HCT116 (cell line): ENCODE data around the gene ZNF554. TPM values are rescaled to one million over a fixed set of nuclear protein-coding genes. Genes with fewer than 3 reads are reported as not detected.

ENCODE experiments used
- ATAC-seq: fragments of 200-7000 bp; cut with Tn5 transposase; 2 replicates; pipeline ENCODE4 v1.9.1; 2020; ENCODE audit warnings: mild to moderate bottlenecking, moderate library complexity
- BruUV-seq: library from RNA; stranded (reverse); fragments of 400-500 nt; replicated peaks from 2 replicates; lab custom pipeline; 2021; lab: Mats Ljungman, UMichigan
- CTCF ChIA-PET: fragments of 300-600 bp; sonication (Branson Sonifier 250); formaldehyde crosslinking; loops from one replicate; lab custom pipeline; 2021; ENCODE audit warnings: antibody characterized with exemption; lab: Charles Lee
- POLR2A ChIA-PET: fragments of 300-600, 350-600 bp; sonication (Branson Sonifier 250); formaldehyde crosslinking; loops from one replicate; lab custom pipeline; 2021; ENCODE audit warnings: antibody characterized with exemption; lab: Charles Lee
- RAD21 ChIA-PET, 2 experiments: fragments of 300-600 bp; sonication (Branson Sonifier 250); formaldehyde crosslinking; loops; one replicate each; lab custom pipeline; 2023; ENCODE audit warnings: low total read pairs in 2 of 2; ENCODE audit not compliant: uncharacterized antibody in 2 of 2, unreplicated experiment in 2 of 2, low non-redundant PET in 1 of 2; lab: Charles Lee
- DNase-seq: peaks from one replicate; pipeline ENCODE4 v3.0.0-alpha.2; 2010; ENCODE audit warnings: low read depth, low spot score
- H2AFZ ChIP-seq: fragments of 200-600 bp; shearing (Covaris generic), sonication (generic); 2 replicates; pipeline ENCODE4 v1.6.1; 2017; ENCODE audit warnings: low read depth, mixed run types, mixed read lengths, antibody characterized with exemption, low read length; ENCODE audit not compliant: poor library complexity, severe bottlenecking
- H3K27ac ChIP-seq: 2 replicates; pipeline ENCODE4 v1.5.1; 2012; ENCODE audit warnings: low read depth, low read length
- H3K27me3 ChIP-seq: fragments of 200-600 bp; sonication (generic); 2 replicates; pipeline ENCODE4 v1.6.1; 2016; ENCODE audit warnings: mixed run types, low read length, mixed read lengths; ENCODE audit not compliant: insufficient read depth
- H3K36me3 ChIP-seq, 2 experiments: fragments of 200-500 bp in 1 of 2; fragments of 200-600 bp in 1 of 2; sonication (Bioruptor generic) in 1 of 2; sonication (generic) in 1 of 2; 2 replicates each; pipeline versions ENCODE4 v1.5.1 to v1.6.1; 2014 to 2016; ENCODE audit warnings: low read length in 2 of 2, inconsistent platforms in 1 of 2, mixed read lengths in 1 of 2, mixed run types in 1 of 2; ENCODE audit not compliant: insufficient read depth in 2 of 2, control insufficient read depth in 1 of 2
- H3K4me1 ChIP-seq, 2 experiments: fragments of 200-600 bp in 1 of 2; sonication (generic) in 1 of 2; 2 replicates each; pipeline versions ENCODE4 v1.5.1 to v1.6.1; 2012 to 2017; ENCODE audit warnings: low read length in 2 of 2, inconsistent platforms in 1 of 2, mild to moderate bottlenecking in 1 of 2, mixed read lengths in 1 of 2, mixed run types in 1 of 2, moderate library complexity in 1 of 2; ENCODE audit not compliant: insufficient read depth in 2 of 2, control insufficient read depth in 1 of 2
- H3K4me2 ChIP-seq: fragments of 200-600 bp; sonication (generic); 2 replicates; pipeline ENCODE4 v1.6.1; 2017; ENCODE audit warnings: mixed run types, low read length, mixed read lengths
- H3K4me3 ChIP-seq, 2 experiments: fragments of 200-600 bp in 1 of 2; sonication (generic) in 1 of 2; replicated peaks in 1 of 2; 2 replicates each; pipeline ENCODE4 v1.5.1; 2011 to 2016; ENCODE audit warnings: low read length in 2 of 2, control low read depth in 1 of 2, low read depth in 1 of 2, mild to moderate bottlenecking in 1 of 2, mixed read lengths in 1 of 2, mixed run types in 1 of 2
- H3K79me2 ChIP-seq: fragments of 200-600 bp; sonication (generic); 2 replicates; pipeline ENCODE4 v1.6.1; 2017; ENCODE audit warnings: mild to moderate bottlenecking, mixed run types, low read length, moderate library complexity, mixed read lengths; ENCODE audit not compliant: insufficient read depth
- H3K9ac ChIP-seq: fragments of 200-600 bp; sonication (generic); 2 replicates; pipeline ENCODE4 v1.6.1; 2016; ENCODE audit warnings: low read length, mixed read lengths
- H3K9me2 ChIP-seq: fragments of 200-600 bp; sonication (generic), shearing (Covaris generic); 2 replicates; pipeline ENCODE4 v1.6.1; 2017; ENCODE audit warnings: mixed run types, mild to moderate bottlenecking, moderate library complexity; ENCODE audit not compliant: insufficient read depth
- H3K9me3 ChIP-seq, 2 experiments: fragments of 200-500 bp in 1 of 2; fragments of 200-600 bp in 1 of 2; sonication (Bioruptor generic) in 1 of 2; sonication (generic) in 1 of 2; 2 replicates each; pipeline ENCODE4 v1.6.1; 2014 to 2017; ENCODE audit warnings: low read length in 2 of 2, mixed read lengths in 2 of 2, inconsistent platforms in 1 of 2, low read depth in 1 of 2, mild to moderate bottlenecking in 1 of 2, mixed run types in 1 of 2, moderate library complexity in 1 of 2; ENCODE audit not compliant: control insufficient read depth in 1 of 2, insufficient read depth in 1 of 2
- H4K20me1 ChIP-seq: fragments of 200-600 bp; sonication (generic), shearing (Covaris generic); 2 replicates; pipeline ENCODE4 v1.6.1; 2017; ENCODE audit warnings: mixed run types, mild to moderate bottlenecking, moderate library complexity; ENCODE audit not compliant: insufficient read depth
- CBX3 ChIP-seq: IDR thresholded peaks from 2 replicates; pipeline ENCODE4 v1.6.1; 2012; ENCODE audit warnings: low read depth
- CEBPB ChIP-seq: IDR thresholded peaks from 2 replicates; pipeline ENCODE4 v1.6.1; 2012; ENCODE audit warnings: low read depth
- EGR1 ChIP-seq: IDR thresholded peaks from 2 replicates; pipeline ENCODE4 v1.6.1; 2012; ENCODE audit warnings: low read depth
- ELF1 ChIP-seq: IDR thresholded peaks from 2 replicates; pipeline ENCODE4 v1.6.1; 2012; ENCODE audit warnings: low read depth, borderline replicate concordance
- EZH2 ChIP-seq: fragments of 200-600 bp; sonication (generic); IDR thresholded peaks from 2 replicates; pipeline ENCODE4 v1.6.1; 2017; ENCODE audit warnings: antibody characterized with exemption, mixed run types
- EZH2phosphoT487 ChIP-seq: fragments of 200-600 bp; IDR thresholded peaks from 2 replicates; pipeline ENCODE4 v1.6.1; 2018; ENCODE audit warnings: antibody characterized with exemption, borderline replicate concordance
- JUND ChIP-seq: IDR thresholded peaks from 2 replicates; pipeline ENCODE4 v1.6.1; 2012
- MAX ChIP-seq: IDR thresholded peaks from 2 replicates; pipeline ENCODE4 v1.6.1; 2012
- POLR2AphosphoS5 ChIP-seq: IDR thresholded peaks from 2 replicates; pipeline ENCODE4 v1.6.1; 2011; ENCODE audit warnings: mild to moderate bottlenecking, low read depth, low read length, moderate library complexity
- RAD21 ChIP-seq: IDR thresholded peaks from 2 replicates; pipeline ENCODE4 v1.6.1; 2012; ENCODE audit warnings: low read depth, mild to moderate bottlenecking
- SIN3A ChIP-seq: IDR thresholded peaks from 2 replicates; pipeline ENCODE4 v1.6.1; 2012; ENCODE audit warnings: low read depth
- SRF ChIP-seq: IDR thresholded peaks from 2 replicates; pipeline ENCODE4 v1.6.1; 2012; ENCODE audit warnings: low read depth
- TCF7L2 ChIP-seq: IDR thresholded peaks from 2 replicates; pipeline ENCODE4 v1.7.0; 2011; ENCODE audit warnings: borderline replicate concordance, inconsistent platforms; ENCODE audit not compliant: insufficient read depth, insufficient read length; ENCODE audit errors: extremely low read depth
- YY1 ChIP-seq: IDR thresholded peaks from 2 replicates; pipeline ENCODE4 v1.6.1; 2011; ENCODE audit warnings: low read length, low read depth, moderate library complexity, mild to moderate bottlenecking; ENCODE audit not compliant: insufficient replicate concordance; ENCODE audit errors: extremely low read depth
- ZBTB33 ChIP-seq: IDR thresholded peaks from 2 replicates; pipeline ENCODE4 v1.6.1; 2011; ENCODE audit warnings: mild to moderate bottlenecking, low read length, moderate library complexity; ENCODE audit not compliant: insufficient replicate concordance; ENCODE audit errors: extremely low read depth
- ZNF274 ChIP-seq: fragments of 200-500 bp; sonication (Bioruptor generic); IDR thresholded peaks from 2 replicates; pipeline ENCODE4 v1.6.1; 2014; ENCODE audit warnings: mild to moderate bottlenecking, low read depth, low read length, inconsistent platforms
- intact Hi-C: fragments of 100-400 bp; cut with micrococcal nuclease; formaldehyde crosslinking; loops from 2 replicates; pipeline ENCODE4 v1.10.0; 2022
- total RNA-seq: library from RNA; stranded (reverse); gene quantifications from one replicate; pipeline ENCODE4 v1.2.1, GENCODE V29; 2021; ENCODE audit not compliant: unreplicated experiment
- TF ChIP-seq, protein P1 (sequence below): IDR thresholded peaks from 2 replicates; pipeline ENCODE4 v1.6.1; 2012; ENCODE audit warnings: low read depth

ZNF554 gene
- total RNA-seq, 1 experiment from 2014 or later = 4.0 TPM

DNA sequence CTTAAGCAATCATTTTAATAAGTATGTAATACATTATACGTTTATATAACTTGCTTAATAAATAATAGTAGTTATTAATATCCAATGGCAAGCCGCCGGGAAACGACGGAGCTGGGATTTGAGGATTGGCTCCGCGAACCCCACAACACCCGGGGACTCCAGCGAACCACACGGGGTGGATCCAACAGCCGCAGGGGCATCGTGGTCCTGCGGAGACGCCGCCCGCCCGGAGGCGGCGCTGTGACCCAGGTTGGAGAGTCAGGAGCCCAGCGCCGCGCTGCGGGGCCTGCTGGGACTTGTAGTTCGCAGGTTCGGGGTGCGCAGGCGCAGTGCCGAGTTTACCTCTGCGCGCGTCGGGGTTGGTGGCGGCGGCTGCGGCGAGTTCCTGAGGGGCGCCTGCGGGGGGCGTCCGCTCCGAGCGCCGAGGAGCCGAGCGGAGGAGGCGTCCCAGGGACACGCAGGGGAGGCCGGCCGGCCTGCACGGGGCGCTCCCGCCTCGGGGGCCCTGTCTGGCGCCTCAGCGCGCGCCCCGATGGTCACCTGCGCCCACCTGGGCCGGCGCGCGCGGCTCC lies at the start of gene ZNF554 (continued):
- peak; percentile 82 for TF ChIP-seq POLR2AphosphoS5
- peak; percentile 35 for TF ChIP-seq TCF7L2
- no peak for TF ChIP-seq SIN3A
- TF ChIP-seq EZH2phosphoT487 = no peak
- no peak for TF ChIP-seq CEBPB

DNA sequence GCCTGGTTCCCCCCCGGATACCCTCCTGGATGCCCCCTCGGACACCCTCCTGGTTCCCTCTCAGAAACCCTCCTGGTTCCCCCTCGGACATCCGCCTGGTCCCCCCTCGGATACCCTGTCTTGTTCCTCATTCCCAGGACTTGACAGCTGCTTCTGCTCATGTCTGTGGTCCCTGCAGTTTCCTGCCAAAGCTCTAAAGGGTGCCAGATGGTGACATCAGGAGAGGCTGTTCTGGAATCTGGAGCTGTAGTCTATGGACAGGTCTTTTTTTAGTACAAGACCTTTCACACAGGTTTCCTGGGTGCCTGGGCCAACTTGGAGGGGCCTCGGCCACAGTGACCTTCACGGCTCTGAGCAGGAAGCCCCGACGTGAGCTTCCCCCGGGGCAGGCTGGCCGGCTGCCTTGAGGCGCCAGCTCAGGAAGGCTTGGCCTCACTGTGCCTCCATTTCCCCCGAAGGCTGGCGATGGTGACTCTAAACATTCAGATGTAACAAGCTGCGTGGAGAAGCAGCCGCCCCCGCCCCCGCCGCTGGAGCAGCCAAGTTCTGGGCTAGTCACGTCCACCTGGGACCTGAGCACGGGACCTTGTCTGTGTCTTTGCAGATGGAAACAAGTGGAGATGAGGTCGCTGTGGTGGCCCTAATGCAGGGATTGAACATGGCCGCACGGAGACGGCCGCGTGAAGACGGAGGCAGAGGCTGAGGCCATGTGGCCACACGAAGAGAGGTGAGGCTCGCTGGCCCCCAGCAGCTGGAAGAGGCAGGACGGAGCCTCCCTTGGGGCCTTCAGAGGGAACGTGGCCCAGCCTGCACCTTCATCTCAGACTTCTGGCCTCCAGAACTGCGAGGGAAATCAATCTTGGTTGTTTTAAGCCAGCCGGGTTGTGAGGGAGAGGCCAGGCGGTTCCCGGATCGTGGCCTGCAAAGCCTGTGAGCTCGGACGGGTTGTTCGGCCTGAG lies 49.3 kb upstream of the ZNF554 start:
- CTCF ChIA-PET = no interaction called here
- no peaks in the 10 kb centered on the region for H3K27me3 ChIP-seq
- intact Hi-C loops = no loop called here
- no peak overlapping the region for H3K4me3 ChIP-seq
- peaks cover 73% of the 10 kb centered on the region for H3K79me2 ChIP-seq
- H3K9ac ChIP-seq = no peak overlapping the region
- no TSS peak for BruUV-seq
- DNase-seq (no peak), ATAC-seq (no peak)
- H2AFZ ChIP-seq = no peak overlapping the region
- RAD21 ChIA-PET = no interaction called here
- no peaks in the 10 kb centered on the region for H3K9me3 ChIP-seq
- no peaks in the 10 kb centered on the region for H3K4me1 ChIP-seq
- H3K4me2 ChIP-seq = no peak overlapping the region
- no peaks in the 10 kb centered on the region for H3K9me2 ChIP-seq
- POLR2A ChIA-PET = no interaction called here
- peaks cover 11 to 17% of the 10 kb centered on the region in 2 experiments; a peak in 3 of 4 replicates for H3K36me3 ChIP-seq
- no peak overlapping the region for H3K27ac ChIP-seq
- no peaks in the 10 kb centered on the region; the same call in 1 of the 2 replicates for H4K20me1 ChIP-seq
- TF ChIP-seq POLR2AphosphoS5 (no peak), EZH2 (no peak), EGR1 (no peak), SIN3A (no peak), YY1 (no peak), CEBPB (no peak), RAD21 (no peak), TCF7L2 (no peak), SRF (no peak), JUND (no peak), ZNF274 (no peak), ZBTB33 (no peak), ELF1 (no peak), MAX (no peak), CBX3 (no peak)
- TF ChIP-seq, protein P1, sequence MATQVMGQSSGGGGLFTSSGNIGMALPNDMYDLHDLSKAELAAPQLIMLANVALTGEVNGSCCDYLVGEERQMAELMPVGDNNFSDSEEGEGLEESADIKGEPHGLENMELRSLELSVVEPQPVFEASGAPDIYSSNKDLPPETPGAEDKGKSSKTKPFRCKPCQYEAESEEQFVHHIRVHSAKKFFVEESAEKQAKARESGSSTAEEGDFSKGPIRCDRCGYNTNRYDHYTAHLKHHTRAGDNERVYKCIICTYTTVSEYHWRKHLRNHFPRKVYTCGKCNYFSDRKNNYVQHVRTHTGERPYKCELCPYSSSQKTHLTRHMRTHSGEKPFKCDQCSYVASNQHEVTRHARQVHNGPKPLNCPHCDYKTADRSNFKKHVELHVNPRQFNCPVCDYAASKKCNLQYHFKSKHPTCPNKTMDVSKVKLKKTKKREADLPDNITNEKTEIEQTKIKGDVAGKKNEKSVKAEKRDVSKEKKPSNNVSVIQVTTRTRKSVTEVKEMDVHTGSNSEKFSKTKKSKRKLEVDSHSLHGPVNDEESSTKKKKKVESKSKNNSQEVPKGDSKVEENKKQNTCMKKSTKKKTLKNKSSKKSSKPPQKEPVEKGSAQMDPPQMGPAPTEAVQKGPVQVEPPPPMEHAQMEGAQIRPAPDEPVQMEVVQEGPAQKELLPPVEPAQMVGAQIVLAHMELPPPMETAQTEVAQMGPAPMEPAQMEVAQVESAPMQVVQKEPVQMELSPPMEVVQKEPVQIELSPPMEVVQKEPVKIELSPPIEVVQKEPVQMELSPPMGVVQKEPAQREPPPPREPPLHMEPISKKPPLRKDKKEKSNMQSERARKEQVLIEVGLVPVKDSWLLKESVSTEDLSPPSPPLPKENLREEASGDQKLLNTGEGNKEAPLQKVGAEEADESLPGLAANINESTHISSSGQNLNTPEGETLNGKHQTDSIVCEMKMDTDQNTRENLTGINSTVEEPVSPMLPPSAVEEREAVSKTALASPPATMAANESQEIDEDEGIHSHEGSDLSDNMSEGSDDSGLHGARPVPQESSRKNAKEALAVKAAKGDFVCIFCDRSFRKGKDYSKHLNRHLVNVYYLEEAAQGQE = no peak
